ENCODE results near the gene SDK1. TPM values are rescaled to one million over a fixed set of nuclear protein-coding genes. Genes with fewer than 3 reads are reported as not detected.

SDK1 gene
- total RNA-seq, 1 donor from 2014 or later, result 10.4 TPM

DNA sequence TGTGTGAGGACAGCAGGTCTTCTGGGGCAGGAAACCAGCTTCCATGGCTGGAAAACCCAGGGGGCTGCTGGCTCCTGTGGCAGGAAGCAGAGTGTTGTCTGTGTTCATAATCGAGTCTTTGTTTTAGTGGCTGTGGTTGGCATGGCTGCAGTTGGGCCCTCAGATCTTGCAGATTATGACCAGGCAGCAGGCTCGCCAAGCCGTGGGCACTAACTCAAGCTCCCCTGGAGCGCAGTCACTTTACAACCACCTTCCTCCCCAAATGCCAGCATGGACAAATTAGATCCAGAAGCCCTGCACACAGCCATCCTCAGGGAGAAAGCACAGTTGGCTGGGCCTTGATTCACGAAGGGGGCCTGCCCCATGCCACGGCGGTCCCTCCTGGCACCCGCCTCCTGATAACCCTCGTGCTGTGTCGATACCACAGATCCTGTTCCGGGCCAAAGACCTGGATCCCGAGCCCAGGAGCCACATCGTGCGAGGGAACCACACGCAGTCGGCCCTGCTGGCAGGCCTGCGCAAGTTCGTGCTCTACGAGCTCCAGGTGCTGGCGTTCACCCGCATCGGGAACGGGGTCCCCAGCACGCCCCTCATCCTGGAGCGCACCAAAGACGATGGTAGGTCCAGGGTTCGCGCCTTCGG, 828.5 kb downstream of the SDK1 start:
- no peaks in the 10 kb centered on the region for H3K4me1 ChIP-seq
- no peaks in the 10 kb centered on the region for H3K9me3 ChIP-seq
- H3K27ac ChIP-seq, result no peak overlapping the region
- ATAC-seq (no peak), DNase-seq (peak; percentile 57)
- TF ChIP-seq CTCF (IDR thresholded peaks at IDR 0.05), result no peak
- intact Hi-C loops (cut with DNase I), result no loop called here
- H3K36me3 ChIP-seq, result no peaks in the 10 kb centered on the region
- no peak overlapping the region for H3K4me3 ChIP-seq
- H3K27me3 ChIP-seq, result no peaks in the 10 kb centered on the region

DNA sequence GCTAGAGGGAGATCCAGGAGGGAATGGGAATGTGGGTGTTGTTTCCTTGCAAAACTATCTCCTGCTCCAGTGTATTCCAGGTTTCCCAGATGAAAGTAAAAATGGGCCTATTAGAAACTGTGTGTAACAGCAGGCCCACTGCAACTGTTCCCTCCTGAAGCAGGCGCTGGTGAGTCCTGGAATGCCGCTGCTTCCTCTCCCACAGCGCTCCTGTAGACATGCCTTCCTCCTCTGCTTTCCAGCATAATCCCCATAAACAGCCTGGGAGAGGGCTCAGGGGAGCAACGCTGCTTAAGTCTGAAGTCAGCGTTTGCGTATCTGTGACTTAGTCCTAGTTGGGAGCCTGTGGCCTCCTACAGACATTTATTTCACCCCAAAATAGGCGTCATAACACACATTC, 830.0 kb downstream of the SDK1 start:
- peak; percentile 12 for DNase-seq
- Histone ChIP-seq H3K4me3 (no peak overlapping the region), H3K27me3 (no peaks in the 10 kb centered on the region), H3K9me3 (no peaks in the 10 kb centered on the region), H3K27ac (no peak overlapping the region), H3K4me1 (no peaks in the 10 kb centered on the region), H3K36me3 (no peaks in the 10 kb centered on the region)
- ATAC-seq, result no peak
- intact Hi-C loops (cut with DNase I), result no loop called here
- no peak for TF ChIP-seq CTCF (IDR thresholded peaks at IDR 0.05)

DNA sequence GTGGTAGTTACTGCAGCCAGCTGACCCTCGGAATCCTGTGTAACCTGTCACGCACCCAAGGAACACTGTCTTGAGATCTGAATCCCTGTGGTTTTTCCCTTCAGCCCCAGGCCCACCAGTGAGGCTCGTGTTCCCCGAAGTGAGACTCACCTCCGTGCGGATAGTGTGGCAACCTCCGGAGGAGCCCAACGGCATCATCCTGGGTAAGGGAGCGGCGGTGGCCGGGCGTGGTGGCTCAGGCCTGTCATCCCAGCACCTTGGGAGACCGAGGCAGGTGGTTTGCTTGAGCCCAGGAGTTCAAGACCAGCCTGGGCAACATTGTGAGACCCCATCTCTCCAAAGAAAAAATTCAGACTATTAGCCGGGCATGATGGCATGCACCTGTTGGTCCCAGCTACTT, 831.2 kb downstream of the SDK1 start:
- no peaks in the 10 kb centered on the region for H3K9me3 ChIP-seq
- H3K27ac ChIP-seq, result no peak overlapping the region
- TF ChIP-seq CTCF (IDR thresholded peaks at IDR 0.05), result no peak
- H3K36me3 ChIP-seq, result no peaks in the 10 kb centered on the region
- no peaks in the 10 kb centered on the region for H3K4me1 ChIP-seq
- peak; percentile 47 for DNase-seq
- no peak for ATAC-seq
- intact Hi-C loops (cut with DNase I), result no loop called here
- no peaks in the 10 kb centered on the region for H3K27me3 ChIP-seq
- H3K4me3 ChIP-seq, result no peak overlapping the region

GRCh38 chr7:4133491-4134044, 832.5 kb downstream of the SDK1 start:
- Histone ChIP-seq H3K27me3 (no peaks in the 10 kb centered on the region), H3K4me3 (no peak overlapping the region), H3K4me1 (no peaks in the 10 kb centered on the region), H3K27ac (no peak overlapping the region), H3K36me3 (no peaks in the 10 kb centered on the region), H3K9me3 (no peaks in the 10 kb centered on the region)
- TF ChIP-seq CTCF (IDR thresholded peaks at IDR 0.05), result no peak
- ATAC-seq (no peak), DNase-seq (peak; percentile 46)
- intact Hi-C loops (cut with DNase I), result no loop called here

GRCh38 chr7:4134204-4134603, 833.2 kb downstream of the SDK1 start:
- Histone ChIP-seq H3K27ac (no peak overlapping the region), H3K27me3 (no peaks in the 10 kb centered on the region), H3K4me1 (no peaks in the 10 kb centered on the region), H3K9me3 (no peaks in the 10 kb centered on the region), H3K36me3 (no peaks in the 10 kb centered on the region), H3K4me3 (no peak overlapping the region)
- DNase-seq (peak; percentile 40), ATAC-seq (no peak)
- TF ChIP-seq CTCF (IDR thresholded peaks at IDR 0.05), result no peak
- intact Hi-C loops (cut with DNase I), result no loop called here

Data from upper lobe of right lung (tissue), 1 donor.